Adrenal gland (tissue), 5 donors: Measurements from ENCODE around the gene CCDC85C.

Experiments
- CTCF ChIP-seq, 6 experiments: fragments of 450-650 bp in 4 of 6; fragments of 200-600 bp in 2 of 6; sonication (generic) in 1 of 6; IDR thresholded peaks; 1 replicate in 5 of 6; 2 replicates in 1 of 6; pipeline versions ENCODE4 v1.5.1 to v1.8.0; 2016 to 2021; ENCODE audit warnings: antibody characterized with exemption in 6 of 6, mild to moderate bottlenecking in 2 of 6, moderate library complexity in 1 of 6
- POLR2A ChIP-seq, 2 donors: fragments of 450-650 bp; IDR thresholded peaks; one replicate each; pipeline ENCODE4 v1.6.1; 2017; ENCODE audit warnings: antibody characterized with exemption in 2 of 2, mild to moderate bottlenecking in 2 of 2, moderate library complexity in 1 of 2
- donor health status: DM: no; HTN: no; CAD: no.

GRCh38 chr14:99513946-99514551, 90.0 kb downstream of the CCDC85C start:
- TF ChIP-seq POLR2A (IDR thresholded peaks at IDR 0.05) (no peak), CTCF (IDR thresholded peaks at IDR 0.05) (no peak)
